ENCODE measurements around the gene RINL. TPM values are rescaled to one million over a fixed set of nuclear protein-coding genes. Genes with fewer than 3 reads are reported as not detected.

Gene RINL
- total and polyA plus RNA-seq, 2 of the 8 experiments (the other 6 are each of a cell fraction or from before 2014, with no cell fraction given), result 11.1 to 11.9 TPM

DNA sequence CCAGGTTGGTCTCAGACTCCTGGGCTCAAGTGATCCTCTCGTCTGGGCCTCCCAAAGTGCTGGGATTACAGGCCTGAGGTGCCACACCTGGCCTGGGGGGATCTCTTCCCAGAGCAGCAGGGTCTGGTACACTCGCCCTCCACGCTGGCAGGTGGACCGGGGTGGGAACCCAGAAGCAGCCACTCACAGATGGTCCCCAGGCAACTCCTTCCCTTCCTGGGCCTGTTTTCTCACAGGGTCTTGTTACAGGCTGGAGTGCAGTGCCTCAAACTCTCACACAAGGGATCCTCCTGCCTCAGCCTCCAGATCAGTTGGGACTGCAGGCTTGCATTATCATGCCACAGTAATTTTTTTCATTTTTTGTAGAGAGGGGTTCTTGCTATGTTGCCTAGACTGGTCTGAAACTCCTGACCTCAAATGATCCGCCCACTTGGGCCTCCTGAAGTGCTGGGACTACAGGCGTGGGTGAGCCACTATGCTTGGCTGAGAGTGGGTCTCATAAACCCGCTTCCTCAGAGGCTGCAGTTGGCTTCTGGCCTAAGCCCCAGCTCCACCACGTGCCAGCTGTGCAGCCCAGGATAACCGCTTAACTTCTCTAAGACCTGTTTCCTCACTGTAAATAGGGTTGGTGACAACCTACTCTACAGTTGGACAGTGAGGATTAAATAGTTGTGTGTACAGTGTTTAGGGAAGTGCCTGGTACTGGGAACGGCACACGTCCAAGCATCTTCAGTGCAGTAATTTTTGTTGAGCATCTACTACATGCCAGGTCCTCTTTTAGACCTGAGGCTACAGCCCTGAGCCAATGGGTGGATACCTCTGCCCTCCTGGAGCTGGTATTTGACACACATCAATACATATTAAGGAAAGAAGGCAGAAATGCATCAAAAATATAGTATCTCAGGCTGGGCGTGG lies 34.8 kb upstream of the RINL start:
- no peak overlapping the region for H3K4me3 ChIP-seq (ENCODE audit: extremely low read depth in 1 of 4, insufficient read depth in 2 of 4, low read depth in 3 of 4, low read length in 4 of 4)
- POLR2A ChIA-PET (ENCODE audit: partially characterized antibody), result interaction anchor here (0.7 to 6.7 kb wide), 9 partner anchors 9 to 415 kb away, joined by 3 to 36 read pairs (median 3); partner anchors contain the start of genes MRPS12, NFKBIB and SARS2

More for the DNA sequence above, 34.8 kb upstream of the RINL start:
- no peaks in the 10 kb centered on the region; a peak in 1 of 7 replicates for H3K27me3 ChIP-seq (replicated peaks in 1 of 4; ENCODE audit: control insufficient read depth in 3 of 4, extremely low read depth in 1 of 4, insufficient read depth in 3 of 4, low read length in 3 of 4)
- CTCF ChIA-PET (ENCODE audit: partially characterized antibody), result interaction anchor here (0.5 to 3.6 kb wide), 5 partner anchors 13 to 1678 kb away, joined by 3 to 16 read pairs (median 3); partner anchors contain the start of genes MRPS12, NFKBIB, SARS2 and SIRT2
- no peak overlapping the region for H3K14ac ChIP-seq (ENCODE audit: insufficient read length)
- H3K4me2 ChIP-seq (ENCODE audit: insufficient read depth in 1 of 2, low read depth in 2 of 2, low read length in 2 of 2), result no peak overlapping the region
- H3K27ac ChIP-seq (ENCODE audit: low read depth, low read length), result no peak overlapping the region
- H2BK20ac ChIP-seq (ENCODE audit: low read length), result no peak overlapping the region
- peaks cover 0 to 8% (median 1%) of the 10 kb centered on the region in 4 experiments; a peak in 3 of 7 replicates for H3K4me1 ChIP-seq (replicated peaks in 1 of 4; ENCODE audit: control insufficient read depth in 3 of 4, insufficient read depth in 4 of 4, low read length in 3 of 4)
- H2AK5ac ChIP-seq (ENCODE audit: low read depth, low read length), result no peak overlapping the region
- H4K91ac ChIP-seq (replicated peaks; ENCODE audit: insufficient read length, low read length), result no peak overlapping the region
- FAIRE-seq (no peak), DNase-seq (ENCODE audit: low read depth in 1 of 2, low spot score in 2 of 2) (no peak)
- peaks cover 0 to 6% (median under 1%) of the 10 kb centered on the region in 4 experiments; a peak in 3 of 8 replicates for H3K36me3 ChIP-seq (ENCODE audit: control insufficient read depth in 2 of 4, insufficient read depth in 4 of 4, low read length in 3 of 4)
- H3K18ac ChIP-seq (ENCODE audit: extremely low read depth, low read length), result no peak overlapping the region
- no peak overlapping the region for H3K4ac ChIP-seq (replicated peaks; ENCODE audit: insufficient read length, low read depth, low read length)
- H3K9ac ChIP-seq (replicated peaks in 1 of 4; ENCODE audit: extremely low read depth in 1 of 4, low read depth in 3 of 4, low read length in 3 of 4), result no peak overlapping the region
- H4K20me1 ChIP-seq (replicated peaks in 1 of 2; ENCODE audit: control insufficient read depth in 1 of 2, insufficient read depth in 2 of 2, low read length in 2 of 2), result peaks cover 0 to 3% of the 10 kb centered on the region in 2 experiments
- H3K79me2 ChIP-seq (ENCODE audit: control insufficient read depth in 1 of 2, insufficient read depth in 2 of 2, low read length in 2 of 2), result no peaks in the 10 kb centered on the region
- H3K56ac ChIP-seq (replicated peaks; ENCODE audit: insufficient read length, low read depth, low read length), result no peak overlapping the region
- H4K5ac ChIP-seq (ENCODE audit: insufficient read length, low read depth, low read length), result no peak overlapping the region
- H3K79me1 ChIP-seq (ENCODE audit: low read depth, low read length), result no peaks in the 10 kb centered on the region
- no peak overlapping the region for H2BK120ac ChIP-seq (replicated peaks; ENCODE audit: low read depth, low read length)
- no peak overlapping the region for H2BK15ac ChIP-seq (ENCODE audit: low read length)
- no peaks in the 10 kb centered on the region; the same call in 1 of the 2 replicates for H3K23me2 ChIP-seq (ENCODE audit: low read depth, low read length)
- WGBS, 2 experiments (ENCODE audit: extremely low coverage in 1 of 2, insufficient coverage in 1 of 2, insufficient read length in 1 of 2, insufficient replicate concordance in 2 of 2, low coverage in 1 of 2, low lambda C conversion rate in 2 of 2, missing lambda C conversion rate in 1 of 2), result 81% methylated on average over 12 of the region's 12 CpGs; no CpG with 5 or more reads in 1 of the 2 experiments
- H2BK12ac ChIP-seq (ENCODE audit: low read depth, low read length), result no peak overlapping the region
- peak overlapping the region; percentile 35; the same call in 1 of the 2 replicates for H4K8ac ChIP-seq (ENCODE audit: extremely low read depth, insufficient read depth, low read length)
- H3K23ac ChIP-seq (ENCODE audit: insufficient read length), result no peak overlapping the region
- no peak overlapping the region for H2AFZ ChIP-seq (ENCODE audit: low read length)
- H3K9me3 ChIP-seq (ENCODE audit: insufficient read depth in 2 of 2, low read depth in 1 of 2, low read length in 1 of 2), result no peaks in the 10 kb centered on the region
- TF ChIP-seq CBX8 (IDR thresholded peaks at IDR 0.05; ENCODE audit: borderline replicate concordance, low read depth, low read length) (no peak), POLR2A (IDR thresholded peaks at IDR 0.05; ENCODE audit: control extremely low read depth in 1 of 2, low read depth in 2 of 2, low read length in 2 of 2) (0 out of 3 replicates have a peak, but pooled peaks of 1 of the 2 experiments have one; percentile 3)
- no peak overlapping the region for H2BK5ac ChIP-seq (ENCODE audit: low read depth, low read length)

All from H1 (cell line).